Activated CD4-positive, alpha-beta T cell treated with anti-CD3 and anti-CD28 coated beads, Interleukin-2, amount 50 U/mL, for 16 hours (primary cell): ENCODE data around the gene RNASE12.
"Not testable (repeated sequence)": the region's sequence is repeated elsewhere in the genome, so short reads cannot be mapped to it uniquely, and the experiment has no call there.

Experiments used
- DNase-seq: peaks from one replicate; pipeline ENCODE4 v3.0.0-alpha.2; 2020

The RNASE12 gene

GRCh38 chr14:20613094-20614037 is 22.2 kb upstream of the RNASE12 start:
- DNase-seq = peak; percentile 97

GRCh38 chr14:20612403-20612802 is 21.2 kb upstream of the RNASE12 start:
- no peak for DNase-seq

- DNase-seq = no peak
These were observed 20.1 kb upstream of the RNASE12 start for GRCh38 chr14:20611277-20611676.

GRCh38 chr14:20610002-20610765 is 19.0 kb upstream of the RNASE12 start:
- peak; percentile 90 for DNase-seq

- peak; percentile 92 for DNase-seq
These were observed 18.2 kb upstream of the RNASE12 start for GRCh38 chr14:20609215-20610001.

- DNase-seq = no peak
These were observed 17.4 kb upstream of the RNASE12 start for GRCh38 chr14:20608383-20609110.

- DNase-seq = peak; percentile 61
These were observed 16.4 kb upstream of the RNASE12 start for GRCh38 chr14:20607617-20608016.

GRCh38 chr14:20606902-20607242 is 15.7 kb upstream of the RNASE12 start:
- DNase-seq = no peak

GRCh38 chr14:20606190-20606901 is 15.2 kb upstream of the RNASE12 start:
- no peak for DNase-seq

- no peak for DNase-seq
These were observed 12.9 kb upstream of the RNASE12 start for GRCh38 chr14:20603813-20604690.

- DNase-seq = no peak
These were observed 11.4 kb upstream of the RNASE12 start for GRCh38 chr14:20602583-20602982.

- no peak for DNase-seq
These were observed 10.3 kb upstream of the RNASE12 start for GRCh38 chr14:20601522-20601921.

GRCh38 chr14:20597108-20597507 is 5.9 kb upstream of the RNASE12 start:
- DNase-seq = no peak

- not testable (repeated sequence) for DNase-seq
These were observed 4.5 kb upstream of the RNASE12 start for GRCh38 chr14:20595726-20596125.

- no peak for DNase-seq
These were observed 1.4 kb upstream of the RNASE12 start for GRCh38 chr14:20592574-20592973.

- DNase-seq = peak; percentile 48
These were observed 3.6 kb downstream of the RNASE12 start, which contains the start of gene RNASE11 for GRCh38 chr14:20587489-20588154. Gene RNASE11 (minus strand): TSS chr14:20588001.

GRCh38 chr14:20583908-20584307 is 7.3 kb downstream of the RNASE12 start:
- no peak for DNase-seq

- DNase-seq = no peak
These were observed 8.0 kb downstream of the RNASE12 start for GRCh38 chr14:20583142-20583541.

GRCh38 chr14:20580242-20580641 is 10.9 kb downstream of the RNASE12 start:
- DNase-seq = no peak
